ENCODE results near the gene MFAP4. TPM values are rescaled to one million over a fixed set of nuclear protein-coding genes. Genes with fewer than 3 reads are reported as not detected.

Gene MFAP4
- total and polyA plus RNA-seq, 7 donors: 5.8 to 44.5 (median 8.9) TPM

DNA sequence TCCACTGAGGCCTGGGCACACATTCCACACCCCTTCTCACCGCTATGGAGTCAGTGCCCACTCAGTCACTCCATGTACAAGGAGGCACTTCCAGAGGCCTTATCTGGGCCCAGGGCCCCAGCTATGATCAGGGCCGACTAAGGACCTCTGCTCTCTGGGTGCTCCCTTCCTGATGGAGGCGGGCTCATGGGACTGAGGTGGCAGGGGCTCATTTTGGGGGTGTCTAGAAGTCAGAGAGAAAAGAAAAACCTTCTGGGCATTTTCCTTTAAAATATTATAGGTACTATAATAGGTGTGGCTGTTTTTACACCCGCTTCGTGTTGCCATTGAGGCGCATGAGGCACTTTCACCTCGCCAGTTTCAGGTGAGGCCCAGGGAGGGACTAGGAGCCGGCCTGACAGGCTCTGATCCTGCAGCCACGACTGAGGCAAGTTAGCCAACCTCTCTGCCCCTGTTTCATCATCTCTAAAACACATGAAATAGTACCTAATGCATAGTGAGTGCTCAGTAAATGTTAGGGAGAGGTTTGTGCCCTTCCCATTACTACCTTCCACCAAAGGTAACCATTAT, 38.8 kb downstream of the MFAP4 start:
- no peaks in the 10 kb centered on the region for H3K36me3 ChIP-seq (ENCODE audit: insufficient read depth in 1 of 2, low read depth in 1 of 2)
- peaks cover 25% of the 10 kb centered on the region for H3K4me1 ChIP-seq
- WGBS, 3 donors: 90 to 94% (median 92%) methylated on average over 9 of the region's 9 CpGs
- no peak overlapping the region for H3K27ac ChIP-seq
- TF ChIP-seq CTCF (IDR thresholded peaks at IDR 0.05): no peak
- no peak for DNase-seq
- no peak for ATAC-seq
- intact Hi-C loops (cut with DNase I): no loop called here
- no peaks in the 10 kb centered on the region for H3K27me3 ChIP-seq (ENCODE audit: insufficient read depth in 3 of 3, low read length in 2 of 3)
- H3K4me3 ChIP-seq: no peak overlapping the region
- H3K9me3 ChIP-seq: no peaks in the 10 kb centered on the region

- peak in 1 of 4 donors; percentile 8 for ATAC-seq
- H3K4me1 ChIP-seq: peaks cover 25% of the 10 kb centered on the region
These were observed 39.5 kb downstream of the MFAP4 start for GRCh38 chr17:19347323-19348080.

DNA sequence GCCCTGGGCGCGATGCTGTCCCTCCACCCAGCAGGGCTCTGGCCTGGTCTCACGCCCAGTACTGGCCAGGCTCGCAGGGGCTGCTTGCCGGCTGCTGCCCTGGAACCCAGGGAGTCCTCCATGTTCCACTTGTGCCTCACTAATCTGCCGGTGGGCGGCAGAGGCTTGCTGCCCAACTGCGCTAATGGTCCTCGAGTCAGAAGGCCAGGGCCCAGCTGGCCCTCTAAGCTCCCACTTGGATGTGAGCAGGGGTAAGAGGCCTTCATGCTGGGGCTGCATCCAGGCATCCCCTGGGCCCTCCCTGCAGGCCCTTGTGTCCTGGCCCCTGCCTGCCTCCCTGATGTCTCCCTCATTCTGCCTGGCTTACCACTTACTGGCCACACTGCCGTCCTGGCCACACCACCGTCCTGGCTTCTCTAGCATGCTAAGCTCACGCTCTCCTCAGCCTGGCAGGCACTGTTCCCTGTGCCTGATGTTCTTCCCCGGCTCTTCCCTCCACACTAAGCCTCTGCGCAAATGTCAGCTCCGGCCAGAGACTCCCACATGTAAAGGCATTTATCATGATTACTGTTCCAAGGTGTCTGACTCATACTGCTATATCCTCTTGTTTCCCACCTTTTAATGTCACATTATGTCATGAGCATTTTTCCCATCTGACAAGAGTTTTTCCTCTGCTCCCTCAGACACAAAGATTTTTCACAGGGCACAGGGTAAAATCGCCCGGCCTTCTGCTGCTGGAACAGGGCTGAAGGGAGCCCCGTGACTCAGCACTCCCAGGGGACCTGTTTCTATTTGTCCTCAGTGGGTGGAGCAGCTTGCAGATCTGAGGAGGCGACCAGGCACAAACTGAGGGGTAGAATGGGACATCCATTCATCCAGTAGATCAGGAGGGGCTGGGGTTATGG, 40.4 kb downstream of the MFAP4 start:
- ATAC-seq: peak; percentile 79 to 86 (median 82)
- intact Hi-C loops (cut with DNase I): no loop called here
- H3K27ac ChIP-seq: peak overlapping the region; percentile 77
- no peak for TF ChIP-seq CTCF (IDR thresholded peaks at IDR 0.05)
- H3K9me3 ChIP-seq: no peaks in the 10 kb centered on the region
- peaks cover 25% of the 10 kb centered on the region for H3K4me1 ChIP-seq
- DNase-seq: peak; percentile 77 to 87
- 24 to 41% (median 29%) methylated on average over 19 of the region's 19 CpGs for WGBS, 3 donors
- H3K4me3 ChIP-seq: no peak overlapping the region
- no peaks in the 10 kb centered on the region for H3K36me3 ChIP-seq (ENCODE audit: insufficient read depth in 1 of 2, low read depth in 1 of 2)
- no peaks in the 10 kb centered on the region for H3K27me3 ChIP-seq (ENCODE audit: insufficient read depth in 3 of 3, low read length in 2 of 3)

More at GRCh38 chr17:19347323-19348080, 39.5 kb downstream of the MFAP4 start:
- H3K36me3 ChIP-seq (ENCODE audit: insufficient read depth in 1 of 2, low read depth in 1 of 2): no peaks in the 10 kb centered on the region
- H3K27ac ChIP-seq: peak overlapping the region; percentile 77
- peak in 1 of 2 donors; percentile 48 for DNase-seq
- H3K9me3 ChIP-seq: no peaks in the 10 kb centered on the region
- intact Hi-C loops (cut with DNase I): no loop called here
- no peaks in the 10 kb centered on the region for H3K27me3 ChIP-seq (ENCODE audit: insufficient read depth in 3 of 3, low read length in 2 of 3)
- no peak for TF ChIP-seq CTCF (IDR thresholded peaks at IDR 0.05)
- 81 to 86% (median 84%) methylated on average over 13 of the region's 13 CpGs for WGBS, 3 donors
- H3K4me3 ChIP-seq: no peak overlapping the region

DNA sequence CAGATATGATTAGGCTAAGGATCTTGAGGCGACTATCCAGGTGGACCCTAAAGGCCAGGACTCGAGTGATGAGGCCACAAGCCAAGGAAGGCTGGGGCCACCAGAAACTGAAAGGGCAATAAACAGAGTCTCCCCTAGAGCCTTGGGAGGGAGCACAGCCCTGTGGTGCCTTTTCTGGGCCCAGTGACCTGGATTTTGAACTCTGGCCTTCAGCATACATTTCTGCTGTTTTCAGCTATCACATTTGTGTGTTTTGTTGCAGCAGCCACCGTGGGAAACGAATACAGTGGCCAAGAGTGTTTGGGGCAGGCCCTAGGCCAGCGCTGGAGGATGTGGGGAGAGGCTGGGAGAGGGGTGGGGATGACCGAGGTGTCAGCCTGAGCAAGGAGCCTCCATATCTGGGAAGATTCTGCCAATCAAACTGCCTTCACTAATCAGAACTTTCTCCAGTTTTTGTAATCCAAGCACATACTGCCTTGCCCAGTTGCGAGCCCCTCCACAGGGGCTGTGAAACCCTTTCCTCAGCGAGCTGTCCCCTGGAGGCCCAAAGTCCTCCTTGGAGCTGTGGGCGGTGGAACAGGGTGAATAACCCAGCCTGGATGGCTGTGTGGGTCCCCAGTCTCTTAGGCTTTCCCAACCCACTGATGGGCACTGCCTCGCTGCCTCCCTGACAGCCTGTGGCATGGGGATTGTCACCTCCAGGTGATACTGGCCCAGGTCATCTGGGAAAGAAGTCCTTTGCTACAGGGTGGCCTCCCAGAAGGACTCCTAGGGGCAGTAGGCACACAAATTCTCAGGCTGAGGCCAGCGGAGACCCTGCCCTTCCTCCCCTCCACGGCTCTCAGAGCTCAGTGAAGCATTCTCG, 41.3 kb downstream of the MFAP4 start:
- Histone ChIP-seq H3K36me3 (ENCODE audit: insufficient read depth in 1 of 2, low read depth in 1 of 2) (no peaks in the 10 kb centered on the region), H3K4me1 (peaks cover 25% of the 10 kb centered on the region), H3K27me3 (ENCODE audit: insufficient read depth in 3 of 3, low read length in 2 of 3) (no peaks in the 10 kb centered on the region), H3K4me3 (no peak overlapping the region), H3K9me3 (no peaks in the 10 kb centered on the region), H3K27ac (peak overlapping the region; percentile 77)
- no peak for TF ChIP-seq CTCF (IDR thresholded peaks at IDR 0.05)
- 67 to 74% (median 71%) methylated on average over 13 of the region's 13 CpGs for WGBS, 3 donors
- intact Hi-C loops (cut with DNase I): no loop called here
- no peak for ATAC-seq
- DNase-seq: no peak

Data from psoas muscle (tissue), 8 donors.